ENCODE results near the gene VPS29.

DNA sequence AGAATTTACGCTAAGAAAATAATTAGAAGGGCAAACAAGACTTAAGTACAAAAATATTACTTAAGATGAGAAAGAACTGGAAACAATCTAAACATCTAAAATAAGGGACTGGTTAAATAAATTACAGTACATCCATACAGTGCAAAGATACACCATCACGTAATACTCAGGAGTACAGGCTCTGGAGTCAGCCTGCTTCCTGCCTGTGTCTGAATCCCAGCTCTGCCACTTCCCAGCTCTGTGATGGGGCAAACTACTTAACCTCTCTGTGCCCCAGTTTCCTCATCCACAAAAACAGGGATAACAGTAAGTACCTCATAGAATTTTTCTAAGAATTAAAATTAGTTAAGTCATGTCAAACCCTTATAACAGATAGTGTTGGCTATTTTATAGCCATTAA, 45.2 kb upstream of the VPS29 start:
- TF ChIP-seq EP300 (conservative IDR thresholded peaks at IDR 0.05; ENCODE audit: poor library complexity, severe bottlenecking) (no peak), EZH2 (IDR thresholded peaks at IDR 0.05; ENCODE audit: borderline replicate concordance, insufficient read depth, low read length, poor library complexity, severe bottlenecking) (no peak), POLR2AphosphoS5 (IDR thresholded peaks at IDR 0.05) (no peak), REST (IDR thresholded peaks at IDR 0.05; ENCODE audit: borderline replicate concordance) (no peak)
- TF ChIP-seq, protein P1, sequence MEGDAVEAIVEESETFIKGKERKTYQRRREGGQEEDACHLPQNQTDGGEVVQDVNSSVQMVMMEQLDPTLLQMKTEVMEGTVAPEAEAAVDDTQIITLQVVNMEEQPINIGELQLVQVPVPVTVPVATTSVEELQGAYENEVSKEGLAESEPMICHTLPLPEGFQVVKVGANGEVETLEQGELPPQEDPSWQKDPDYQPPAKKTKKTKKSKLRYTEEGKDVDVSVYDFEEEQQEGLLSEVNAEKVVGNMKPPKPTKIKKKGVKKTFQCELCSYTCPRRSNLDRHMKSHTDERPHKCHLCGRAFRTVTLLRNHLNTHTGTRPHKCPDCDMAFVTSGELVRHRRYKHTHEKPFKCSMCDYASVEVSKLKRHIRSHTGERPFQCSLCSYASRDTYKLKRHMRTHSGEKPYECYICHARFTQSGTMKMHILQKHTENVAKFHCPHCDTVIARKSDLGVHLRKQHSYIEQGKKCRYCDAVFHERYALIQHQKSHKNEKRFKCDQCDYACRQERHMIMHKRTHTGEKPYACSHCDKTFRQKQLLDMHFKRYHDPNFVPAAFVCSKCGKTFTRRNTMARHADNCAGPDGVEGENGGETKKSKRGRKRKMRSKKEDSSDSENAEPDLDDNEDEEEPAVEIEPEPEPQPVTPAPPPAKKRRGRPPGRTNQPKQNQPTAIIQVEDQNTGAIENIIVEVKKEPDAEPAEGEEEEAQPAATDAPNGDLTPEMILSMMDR (IDR thresholded peaks at IDR 0.05; ENCODE audit: poor library complexity, severe bottlenecking) = no peak
